ENCODE results near the gene SPACA6. TPM values are rescaled to one million over a fixed set of nuclear protein-coding genes. Genes with fewer than 3 reads are reported as not detected.

The SPACA6 gene
- total RNA-seq, 1 experiment from 2014 or later: 13.1 TPM

GRCh38 chr19:51746731-51747130, 53.6 kb downstream of the SPACA6 start:
- peaks cover 34% of the 10 kb centered on the region for H3K4me1 Mint-ChIP-seq (ENCODE audit: insufficient read depth, unreplicated experiment)
- H3K4me3 Mint-ChIP-seq (ENCODE audit: unreplicated experiment): no peak overlapping the region
- H3K36me3 Mint-ChIP-seq (ENCODE audit: insufficient read depth, unreplicated experiment): peaks cover 56% of the 10 kb centered on the region
- DNase-seq (ENCODE audit: unreplicated experiment): no peak
- ChIA-PET CTCF (interaction anchor here (1.8 kb wide), 1 partner anchor 30 kb away, joined by 4 read pairs; no protein-coding TSS in a partner anchor), POLR2A (no interaction called here)
- intact Hi-C loops (cut with micrococcal nuclease): no loop called here
- no peak overlapping the region for H3K27ac Mint-ChIP-seq (ENCODE audit: low read depth, unreplicated experiment)
- H3K9me3 Mint-ChIP-seq (ENCODE audit: unreplicated experiment): no peaks in the 10 kb centered on the region
- TF ChIP-seq, protein P1, sequence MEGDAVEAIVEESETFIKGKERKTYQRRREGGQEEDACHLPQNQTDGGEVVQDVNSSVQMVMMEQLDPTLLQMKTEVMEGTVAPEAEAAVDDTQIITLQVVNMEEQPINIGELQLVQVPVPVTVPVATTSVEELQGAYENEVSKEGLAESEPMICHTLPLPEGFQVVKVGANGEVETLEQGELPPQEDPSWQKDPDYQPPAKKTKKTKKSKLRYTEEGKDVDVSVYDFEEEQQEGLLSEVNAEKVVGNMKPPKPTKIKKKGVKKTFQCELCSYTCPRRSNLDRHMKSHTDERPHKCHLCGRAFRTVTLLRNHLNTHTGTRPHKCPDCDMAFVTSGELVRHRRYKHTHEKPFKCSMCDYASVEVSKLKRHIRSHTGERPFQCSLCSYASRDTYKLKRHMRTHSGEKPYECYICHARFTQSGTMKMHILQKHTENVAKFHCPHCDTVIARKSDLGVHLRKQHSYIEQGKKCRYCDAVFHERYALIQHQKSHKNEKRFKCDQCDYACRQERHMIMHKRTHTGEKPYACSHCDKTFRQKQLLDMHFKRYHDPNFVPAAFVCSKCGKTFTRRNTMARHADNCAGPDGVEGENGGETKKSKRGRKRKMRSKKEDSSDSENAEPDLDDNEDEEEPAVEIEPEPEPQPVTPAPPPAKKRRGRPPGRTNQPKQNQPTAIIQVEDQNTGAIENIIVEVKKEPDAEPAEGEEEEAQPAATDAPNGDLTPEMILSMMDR (IDR thresholded peaks at IDR 0.05; ENCODE audit: unreplicated experiment): no peak
- no peaks in the 10 kb centered on the region for H3K27me3 Mint-ChIP-seq (ENCODE audit: insufficient read depth, unreplicated experiment)
- no TSS peak for BruUV-seq (replicated peaks)

DNA sequence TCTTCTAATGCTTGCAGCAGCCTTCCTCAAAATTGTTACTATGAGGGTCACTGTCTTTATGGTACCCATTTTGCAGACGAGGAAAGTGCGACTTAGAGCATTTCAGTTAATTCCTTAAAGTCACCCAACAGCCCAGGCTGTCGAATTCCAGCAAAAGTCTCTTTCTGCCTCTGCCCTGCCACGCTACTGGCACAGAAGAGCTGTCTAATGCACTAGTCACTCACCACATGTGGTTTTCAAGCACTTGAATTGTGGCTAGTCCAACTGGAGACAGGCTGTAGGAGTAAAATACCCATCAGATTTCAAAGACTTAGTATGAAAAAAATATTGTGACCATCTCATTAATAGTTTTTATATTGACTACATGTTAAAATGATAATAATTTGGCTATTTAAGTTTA, 56.8 kb downstream of the SPACA6 start:
- peak overlapping the region; percentile 84 for H3K4me3 Mint-ChIP-seq (ENCODE audit: unreplicated experiment)
- peak; percentile 45 for DNase-seq (ENCODE audit: unreplicated experiment)
- H3K9me3 Mint-ChIP-seq (ENCODE audit: unreplicated experiment): no peaks in the 10 kb centered on the region
- ChIA-PET POLR2A (interaction anchor here (3.5 kb wide), 1 partner anchor 23 kb away, joined by 14 read pairs; no protein-coding TSS in a partner anchor), CTCF (interaction anchor here (3.1 kb wide), 1 partner anchor 27 kb away, joined by 17 read pairs; no protein-coding TSS in a partner anchor)
- peaks cover 44% of the 10 kb centered on the region for H3K36me3 Mint-ChIP-seq (ENCODE audit: insufficient read depth, unreplicated experiment)
- TF ChIP-seq, protein P1 (IDR thresholded peaks at IDR 0.05; ENCODE audit: unreplicated experiment): no peak
- H3K27ac Mint-ChIP-seq (ENCODE audit: low read depth, unreplicated experiment): peak overlapping the region; percentile 96
- peaks cover 26% of the 10 kb centered on the region for H3K4me1 Mint-ChIP-seq (ENCODE audit: insufficient read depth, unreplicated experiment)
- intact Hi-C loops (cut with micrococcal nuclease): loop anchor here (2.0 kb wide), 1 partner anchor 23 kb away; no protein-coding TSS in a partner anchor
- BruUV-seq (replicated peaks): no TSS peak
- H3K27me3 Mint-ChIP-seq (ENCODE audit: insufficient read depth, unreplicated experiment): no peaks in the 10 kb centered on the region

DNA sequence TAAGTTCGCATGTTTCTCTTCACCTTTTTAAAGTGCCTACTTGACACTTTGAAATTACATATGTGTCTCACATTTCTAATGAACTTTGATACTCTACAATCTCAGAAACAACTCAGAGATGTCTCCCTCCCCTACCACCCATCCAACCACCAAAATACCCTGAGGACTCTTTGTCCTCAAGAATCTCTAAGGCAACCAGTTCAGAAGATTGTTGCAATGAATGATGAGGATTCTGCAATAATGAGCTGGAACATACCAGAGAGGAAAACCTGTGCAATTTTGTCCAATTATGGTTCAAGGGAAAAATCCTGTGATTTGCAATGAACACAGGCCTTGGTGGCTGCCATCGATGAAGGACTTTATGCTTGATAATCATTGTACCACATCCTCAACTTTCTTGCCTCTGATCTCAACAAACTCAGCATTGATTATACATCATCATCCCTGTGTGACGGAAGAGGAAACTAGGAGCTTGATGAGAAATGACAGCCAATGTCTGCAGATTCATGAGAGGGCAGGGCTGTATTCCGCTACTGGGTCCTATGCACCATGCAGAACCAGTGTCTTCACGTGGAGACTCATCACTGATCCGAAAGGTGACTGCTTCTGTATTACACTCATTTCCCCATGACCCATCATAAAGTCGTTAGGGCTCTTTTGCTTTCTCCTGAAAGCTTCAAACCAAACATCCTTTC, 57.4 kb downstream of the SPACA6 start:
- CTCF ChIA-PET: interaction anchor here (0.6 to 3.1 kb wide), 2 partner anchors 27 to 278 kb away, joined by 3 to 17 read pairs; no protein-coding TSS in a partner anchor

GRCh38 chr19:51751655-51752054, 58.5 kb downstream of the SPACA6 start, which contains the start of gene FPR1:
FPR1 (minus strand) TSS chr19:51751878; CDS start chr19:51746994, 4,884 bp downstream.
- peaks cover 26% of the 10 kb centered on the region for H3K4me1 Mint-ChIP-seq (ENCODE audit: insufficient read depth, unreplicated experiment)
- peak; percentile 63 for DNase-seq (ENCODE audit: unreplicated experiment)
- ChIA-PET CTCF (interaction anchor here (0.6 to 3.1 kb wide), 3 partner anchors 22 to 37 kb away, joined by 3 to 17 read pairs (median 4); no protein-coding TSS in a partner anchor), POLR2A (interaction anchor here (1.0 to 3.5 kb wide), 3 partner anchors 25 to 41 kb away, joined by 3 to 14 read pairs (median 4); no protein-coding TSS in a partner anchor)
- TF ChIP-seq, protein P1 (IDR thresholded peaks at IDR 0.05; ENCODE audit: unreplicated experiment): no peak
- intact Hi-C loops (cut with micrococcal nuclease): loop anchor here (2.0 kb wide), 1 partner anchor 25 kb away; no protein-coding TSS in a partner anchor
- no peaks in the 10 kb centered on the region for H3K27me3 Mint-ChIP-seq (ENCODE audit: insufficient read depth, unreplicated experiment)
- peak within 1 kb of the TSS; percentile 84 for H3K4me3 Mint-ChIP-seq (ENCODE audit: unreplicated experiment)
- H3K27ac Mint-ChIP-seq (ENCODE audit: low read depth, unreplicated experiment): peak within 1 kb of the TSS; percentile 96
- peaks cover 30% of the 10 kb centered on the region for H3K36me3 Mint-ChIP-seq (ENCODE audit: insufficient read depth, unreplicated experiment)
- H3K9me3 Mint-ChIP-seq (ENCODE audit: unreplicated experiment): no peaks in the 10 kb centered on the region
- BruUV-seq (replicated peaks): no TSS peak

More for the DNA sequence above, 57.4 kb downstream of the SPACA6 start:
- intact Hi-C loops (cut with micrococcal nuclease): loop anchor here (2.0 kb wide), 1 partner anchor 24 kb away; no protein-coding TSS in a partner anchor
- no peaks in the 10 kb centered on the region for H3K9me3 Mint-ChIP-seq (ENCODE audit: unreplicated experiment)
- no TSS peak for BruUV-seq (replicated peaks)
- peaks cover 38% of the 10 kb centered on the region for H3K36me3 Mint-ChIP-seq (ENCODE audit: insufficient read depth, unreplicated experiment)
- TF ChIP-seq, protein P1 (IDR thresholded peaks at IDR 0.05; ENCODE audit: unreplicated experiment): no peak
- H3K4me3 Mint-ChIP-seq (ENCODE audit: unreplicated experiment): peak overlapping the region; percentile 84
- POLR2A ChIA-PET: interaction anchor here (1.0 to 3.5 kb wide), 3 partner anchors 12 to 28 kb away, joined by 3 to 14 read pairs (median 3); no protein-coding TSS in a partner anchor
- peak overlapping the region; percentile 96 for H3K27ac Mint-ChIP-seq (ENCODE audit: low read depth, unreplicated experiment)
- peak; percentile 69 for DNase-seq (ENCODE audit: unreplicated experiment)
- no peaks in the 10 kb centered on the region for H3K27me3 Mint-ChIP-seq (ENCODE audit: insufficient read depth, unreplicated experiment)
- peaks cover 26% of the 10 kb centered on the region for H3K4me1 Mint-ChIP-seq (ENCODE audit: insufficient read depth, unreplicated experiment)
